K562 (cell line): Measurements from ENCODE around the gene KPNB1. TPM values are rescaled to one million over a fixed set of nuclear protein-coding genes. Genes with fewer than 3 reads are reported as not detected.

Experiments used
- ATAC-seq: fragments of 200-7000 bp; cut with Tn5 transposase; 3 replicates; pipeline ENCODE4 v1.9.1; 2020; ENCODE audit warnings: moderate library complexity
- BruUV-seq: library from RNA; stranded (reverse); fragments of 400-500 nt; replicated peaks from 2 replicates; lab custom pipeline; 2021; lab: Mats Ljungman, UMichigan
- CTCF ChIA-PET: fragments of 300-600 bp; formaldehyde crosslinking; extraction: SDS; loops from one replicate; lab custom pipeline; 2021; ENCODE audit warnings: low intra/inter-chr PET ratio; lab: Yijun Ruan, JAX
- POLR2A ChIA-PET: fragments of 300-600, 350-650 bp; sonication (Branson Sonifier 250); formaldehyde crosslinking; extraction: SDS; loops from one replicate; lab custom pipeline; 2021; ENCODE audit warnings: antibody characterized with exemption, inconsistent platforms; lab: Yijun Ruan, JAX
- DNase-seq, 4 experiments: peaks; one replicate each; pipeline versions ENCODE4 v3.0.0 to v3.0.0-alpha.2; 2011 to 2018; ENCODE audit warnings: low spot score in 3 of 4, mixed read lengths in 3 of 4; ENCODE audit errors: extremely low read depth in 1 of 4
- FAIRE-seq: peaks from 2 replicates; lab custom pipeline; 2011; peaks lifted over from hg19 to GRCh38; lab: Jason Lieb, UNC
- H2AFZ ChIP-seq: 2 replicates; pipeline ENCODE4 v1.6.0; 2011; ENCODE audit warnings: low read depth, low read length, control low read depth, inconsistent platforms
- H3K27ac ChIP-seq: fragments of 200-600 bp; 3 replicates; pipeline ENCODE4 v1.8.0; 2011; ENCODE audit warnings: low read depth, mild to moderate bottlenecking, control low read depth, inconsistent platforms, low read length, moderate library complexity, mixed read lengths; ENCODE audit errors: extremely low read depth
- H3K27me3 ChIP-seq, 2 experiments: fragments of 300-600 bp in 1 of 2; 2 replicates in 1 of 2; 3 replicates in 1 of 2; pipeline versions ENCODE4 v1.6.0 to v1.8.0; 2011; ENCODE audit warnings: inconsistent platforms in 2 of 2, low read length in 2 of 2, mild to moderate bottlenecking in 1 of 2, mixed read lengths in 1 of 2, moderate library complexity in 1 of 2; ENCODE audit not compliant: control insufficient read depth in 2 of 2, insufficient read depth in 2 of 2
- H3K36me3 ChIP-seq: fragments of 300-600 bp; 3 replicates; pipeline ENCODE4 v1.8.0; 2011; ENCODE audit warnings: mild to moderate bottlenecking, low read length, inconsistent platforms; ENCODE audit not compliant: control insufficient read depth, insufficient read depth
- H3K4me1 ChIP-seq, 2 experiments: fragments of 200-600 bp in 1 of 2; replicated peaks in 1 of 2; 2 replicates in 1 of 2; 3 replicates in 1 of 2; pipeline versions ENCODE4 v1.5.1 to v1.8.0; 2011; ENCODE audit warnings: inconsistent platforms in 2 of 2, low read length in 2 of 2, mild to moderate bottlenecking in 1 of 2, mixed read lengths in 1 of 2, moderate library complexity in 1 of 2; ENCODE audit not compliant: control insufficient read depth in 2 of 2, insufficient read depth in 2 of 2
- H3K4me2 ChIP-seq: 2 replicates; pipeline ENCODE4 v1.6.1; 2011; ENCODE audit warnings: low read length, control low read depth, inconsistent platforms, mixed read lengths; ENCODE audit not compliant: insufficient read depth
- H3K4me3 ChIP-seq: fragments of 200-600 bp; sonication (generic), shearing (Covaris generic); 2 replicates; pipeline ENCODE4 v1.5.1; 2016; ENCODE audit warnings: control low read depth, inconsistent platforms
- H3K79me2 ChIP-seq: fragments of 200-600 bp; 3 replicates; pipeline ENCODE4 v1.8.0; 2011; ENCODE audit warnings: low read length, inconsistent platforms; ENCODE audit not compliant: control insufficient read depth, insufficient read depth
- H3K9ac ChIP-seq, 2 experiments: 2 replicates each; pipeline versions ENCODE4 v1.6.0 to v1.6.1; 2011; ENCODE audit warnings: low read depth in 2 of 2, low read length in 2 of 2, control low read depth in 1 of 2, inconsistent platforms in 1 of 2, mild to moderate bottlenecking in 1 of 2, mixed read lengths in 1 of 2; ENCODE audit not compliant: insufficient read depth in 1 of 2
- H3K9me1 ChIP-seq: one replicate; pipeline ENCODE4 v1.6.0; 2011; ENCODE audit warnings: inconsistent platforms, mild to moderate bottlenecking, low read length, moderate library complexity; ENCODE audit not compliant: control insufficient read depth, insufficient read depth
- H3K9me3 ChIP-seq: replicated peaks from 2 replicates; pipeline ENCODE4 v1.5.1; 2011; ENCODE audit warnings: low read depth, low read length, inconsistent platforms; ENCODE audit not compliant: control insufficient read depth, insufficient read depth
- H4K20me1 ChIP-seq: replicated peaks from 2 replicates; pipeline ENCODE4 v1.6.1; 2011; ENCODE audit warnings: low read length, inconsistent platforms, mixed read lengths; ENCODE audit not compliant: control insufficient read depth, insufficient read depth
- BCOR ChIP-seq: fragments of 450-650 bp; IDR thresholded peaks from 2 replicates; pipeline ENCODE4 v1.6.1; 2016
- ETV1 ChIP-seq: fragments of 450-650 bp; conservative IDR thresholded peaks from 2 replicates; pipeline ENCODE4 v1.6.1; 2016; ENCODE audit warnings: missing genetic modification characterization, control low read depth, low read depth, missing compliant biosample characterization
- KDM1A ChIP-seq, 2 experiments: fragments of 450-650 bp; IDR thresholded peaks; 2 replicates each; pipeline ENCODE4 v1.6.1; 2016; ENCODE audit warnings: mild to moderate bottlenecking in 2 of 2
- RBM25 ChIP-seq: fragments of 200-400 bp; formaldehyde crosslinking; IDR thresholded peaks from 2 replicates; pipeline ENCODE4 v1.6.1; 2018; ENCODE audit warnings: low read length, low read depth, moderate library complexity; ENCODE audit not compliant: severe bottlenecking
- VEZF1 ChIP-seq: fragments of 200-800 bp; sonication (Bioruptor generic); IDR thresholded peaks from 2 replicates; pipeline ENCODE4 v1.6.1; 2017; ENCODE audit warnings: missing genetic modification characterization, missing compliant biosample characterization
- WGBS: fragments of 100-300 bp; shearing (Covaris generic); methylation state at CpG from one replicate; pipeline ENCODE4 v1.1.6; 2016; ENCODE audit warnings: low coverage, mixed read lengths; ENCODE audit not compliant: insufficient coverage; ENCODE audit errors: missing lambda C conversion rate; 5-methylcytosine and 5-hydroxymethylcytosine counted together
- in situ Hi-C: fragments of 300-500 bp; cut with MboI; formaldehyde crosslinking; loops from 4 replicates; pipeline ENCODE4 v1.15.0; 2018; ENCODE audit warnings: inconsistent platforms, mixed read lengths
- intact Hi-C: fragments of 100-400 bp; cut with micrococcal nuclease; formaldehyde crosslinking; loops from 2 replicates; pipeline ENCODE4 v1.14.2; 2022
- polyA plus RNA-seq, 8 experiments: library from polyadenylated mRNA; depleted of rRNA in 4 of 8; stranded (reverse) in 5 of 8; unstranded in 3 of 8; fragments of >200 nt; fragmentation: Nextera tagmentation in 2 of 8; fragmentation: Illumina TruSeq in 1 of 8; extraction: Ambion mirVana in 2 of 8; extraction: Trizol in 1 of 8; gene quantifications; 2 replicates each; pipeline versions ENCODE4 v1.2.1 to v1.2.3, GENCODE V29; 2011 to 2014; ENCODE audit warnings: inconsistent platforms in 1 of 8, missing spikeins in 1 of 8
- total RNA-seq, 7 experiments: library from RNA; depleted of rRNA in 6 of 7; stranded (reverse); fragments of >200 nt in 6 of 7; fragmentation: Illumina TruSeq in 2 of 7; extraction: Trizol in 2 of 7; gene quantifications; 2 replicates each; pipeline versions ENCODE4 v1.2.1 to v1.2.3, GENCODE V29; 2011 to 2021; ENCODE audit warnings: low replicate concordance in 1 of 7

KPNB1 gene
- total and polyA plus RNA-seq, 9 of the 15 experiments (the other 6 are each of a cell fraction or from before 2014, with no cell fraction given): 154 to 622 (median 354) TPM

GRCh38 chr17:47709594-47709993, 59.9 kb downstream of the KPNB1 start:
- Histone ChIP-seq H3K4me1 (peaks cover 21 to 54% of the 10 kb centered on the region in 2 experiments), H3K4me3 (no peak overlapping the region), H3K9me3 (no peaks in the 10 kb centered on the region), H3K9me1 (peaks cover 8% of the 10 kb centered on the region), H4K20me1 (no peaks in the 10 kb centered on the region; the same call in 1 of the 2 replicates), H3K79me2 (no peaks in the 10 kb centered on the region), H2AFZ (no peak overlapping the region), H3K27me3 (peaks cover 10 to 22% of the 10 kb centered on the region in 2 experiments; a peak in 4 of 5 replicates), H3K9ac (no peak overlapping the region), H3K27ac (no peak overlapping the region), H3K36me3 (peaks cover 11% of the 10 kb centered on the region; the same call in 1 of the 3 replicates), H3K4me2 (no peak overlapping the region)
- TF ChIP-seq RBM25 (peak; percentile 69), KDM1A (IDR thresholded peaks at IDR 0.05) (peak in 1 of 2 experiments; percentile 39; a peak in 1 of 4 replicates), BCOR (peak; percentile 64; the same call in 1 of the 2 replicates), VEZF1 (CRISPR knock-in tag) (no peak), ETV1 (no peak)
- in situ Hi-C loops: no loop called here
- ChIA-PET POLR2A (no interaction called here), CTCF (no interaction called here)
- intact Hi-C loops: no loop called here
- BruUV-seq: no TSS peak
- ATAC-seq (no peak), FAIRE-seq (no peak), DNase-seq (no peak)
- 78% methylated on average over 3 of the region's 3 CpGs for WGBS
